Neural cell (in vitro differentiated cells): ENCODE data around the gene NKAIN2. TPM values are rescaled to one million over a fixed set of nuclear protein-coding genes. Genes with fewer than 3 reads are reported as not detected.
A peak's percentile ranks its signal among the peaks of the same experiment; 100 is the strongest.

Source experiments
- H2AFZ ChIP-seq: fragments of 200-600, 300-800 bp; sonication (generic), shearing (Covaris generic); 2 replicates; pipeline ENCODE4 v1.6.0; 2014; ENCODE audit warnings: low read depth, mild to moderate bottlenecking, antibody characterized with exemption, low read length, moderate library complexity
- H3F3A ChIP-seq: fragments of 200-600 bp; shearing (Covaris generic); 2 replicates; pipeline ENCODE4 v1.6.1; 2016; ENCODE audit warnings: mild to moderate bottlenecking, moderate library complexity, mixed read lengths, antibody characterized with exemption, low read length; ENCODE audit not compliant: insufficient read depth, poor library complexity, severe bottlenecking
- H3K27ac ChIP-seq: fragments of 200-600, 300-800 bp; sonication (generic), shearing (Covaris generic); 2 replicates; pipeline ENCODE4 v1.5.1; 2014; ENCODE audit warnings: mild to moderate bottlenecking, low read length, moderate library complexity
- H3K27me3 ChIP-seq: fragments of 300-800, 200-600 bp; sonication (generic), shearing (Covaris generic); 2 replicates; pipeline ENCODE4 v1.6.0; 2014; ENCODE audit warnings: mild to moderate bottlenecking, low read depth, low read length, moderate library complexity; ENCODE audit not compliant: insufficient read depth
- H3K36me3 ChIP-seq: fragments of 300-800, 200-600 bp; sonication (generic), shearing (Covaris generic); 2 replicates; pipeline ENCODE4 v1.5.1; 2014; ENCODE audit warnings: mild to moderate bottlenecking, antibody characterized with exemption, low read length, moderate library complexity; ENCODE audit not compliant: insufficient read depth
- H3K4me2 ChIP-seq: fragments of 300-800, 200-600 bp; sonication (generic), shearing (Covaris generic); 2 replicates; pipeline ENCODE4 v1.6.0; 2014; ENCODE audit warnings: mild to moderate bottlenecking, low read length
- H3K4me3 ChIP-seq: fragments of 300-800, 200-600 bp; sonication (generic), shearing (Covaris generic); 2 replicates; pipeline ENCODE4 v1.5.1; 2014; ENCODE audit warnings: mild to moderate bottlenecking, low read length, moderate library complexity
- H3K79me2 ChIP-seq: fragments of 200-600 bp; shearing (Covaris generic); replicated peaks from 2 replicates; pipeline ENCODE4 v1.6.0; 2014; ENCODE audit warnings: mild to moderate bottlenecking, low read length, moderate library complexity; ENCODE audit not compliant: insufficient read depth
- H3K9ac ChIP-seq: fragments of 300-800, 200-600 bp; sonication (generic), shearing (Covaris generic); 2 replicates; pipeline ENCODE4 v1.6.1; 2016; ENCODE audit warnings: mild to moderate bottlenecking, low read length, mixed read lengths
- H3K9me2 ChIP-seq: fragments of 200-600 bp; shearing (Covaris generic); 2 replicates; pipeline ENCODE4 v1.6.1; 2016; ENCODE audit warnings: mild to moderate bottlenecking, low read length, mixed read lengths; ENCODE audit not compliant: insufficient read depth
- H3K9me3 ChIP-seq: fragments of 200-600, 300-800 bp; sonication (generic), shearing (Covaris generic); 2 replicates; pipeline ENCODE4 v1.6.1; 2016; ENCODE audit warnings: mild to moderate bottlenecking, mixed run types, low read length, moderate library complexity, mixed read lengths
- H4K20me1 ChIP-seq: fragments of 200-600 bp; shearing (Covaris generic); 2 replicates; pipeline ENCODE4 v1.6.1; 2016; ENCODE audit warnings: mild to moderate bottlenecking, mixed run types; ENCODE audit not compliant: insufficient read depth
- CTCF ChIP-seq: fragments of 450-650 bp; IDR thresholded peaks from 2 replicates; pipeline ENCODE4 v1.5.1; 2014; ENCODE audit warnings: antibody characterized with exemption, mild to moderate bottlenecking, moderate library complexity; ENCODE audit not compliant: poor library complexity, severe bottlenecking
- EP300 ChIP-seq: fragments of 450-650 bp; conservative IDR thresholded peaks from 2 replicates; pipeline ENCODE4 v1.6.1; 2014; ENCODE audit warnings: antibody characterized with exemption, mild to moderate bottlenecking, moderate library complexity; ENCODE audit not compliant: poor library complexity, severe bottlenecking
- EZH2 ChIP-seq: fragments of 200-600, 300-800 bp; shearing (Covaris generic), sonication (generic); IDR thresholded peaks from 2 replicates; pipeline ENCODE4 v1.6.1; 2014; ENCODE audit warnings: antibody characterized with exemption, low read length, borderline replicate concordance, mild to moderate bottlenecking; ENCODE audit not compliant: insufficient read depth, poor library complexity, severe bottlenecking
- MXI1 ChIP-seq: fragments of 450-650 bp; conservative IDR thresholded peaks from 2 replicates; pipeline ENCODE4 v1.6.1; 2014; ENCODE audit warnings: antibody characterized with exemption, mild to moderate bottlenecking; ENCODE audit not compliant: poor library complexity, severe bottlenecking
- POLR2AphosphoS5 ChIP-seq: IDR thresholded peaks from 2 replicates; pipeline ENCODE4 v1.6.1; 2012
- RAD21 ChIP-seq: fragments of 450-650 bp; conservative IDR thresholded peaks from 2 replicates; pipeline ENCODE4 v1.6.1; 2014; ENCODE audit warnings: antibody characterized with exemption, mild to moderate bottlenecking, moderate library complexity
- SMC3 ChIP-seq: fragments of 450-650 bp; conservative IDR thresholded peaks from 2 replicates; pipeline ENCODE4 v1.6.1; 2014; ENCODE audit warnings: antibody characterized with exemption, mild to moderate bottlenecking, moderate library complexity; ENCODE audit not compliant: poor library complexity
- TAF1 ChIP-seq: IDR thresholded peaks from 2 replicates; pipeline ENCODE4 v1.6.1; 2012; ENCODE audit warnings: low read depth
- polyA plus RNA-seq: library from polyadenylated mRNA; depleted of rRNA; stranded (reverse); fragments of >200 nt; gene quantifications from 2 replicates; pipeline ENCODE4 v1.2.3, GENCODE V29; 2014
- TF ChIP-seq, protein P1 (sequence below): IDR thresholded peaks from 2 replicates; pipeline ENCODE4 v1.6.1; 2012; ENCODE audit warnings: borderline replicate concordance

NKAIN2 gene
- polyA plus RNA-seq, 1 donor from 2014 or later = 23.2 TPM

DNA sequence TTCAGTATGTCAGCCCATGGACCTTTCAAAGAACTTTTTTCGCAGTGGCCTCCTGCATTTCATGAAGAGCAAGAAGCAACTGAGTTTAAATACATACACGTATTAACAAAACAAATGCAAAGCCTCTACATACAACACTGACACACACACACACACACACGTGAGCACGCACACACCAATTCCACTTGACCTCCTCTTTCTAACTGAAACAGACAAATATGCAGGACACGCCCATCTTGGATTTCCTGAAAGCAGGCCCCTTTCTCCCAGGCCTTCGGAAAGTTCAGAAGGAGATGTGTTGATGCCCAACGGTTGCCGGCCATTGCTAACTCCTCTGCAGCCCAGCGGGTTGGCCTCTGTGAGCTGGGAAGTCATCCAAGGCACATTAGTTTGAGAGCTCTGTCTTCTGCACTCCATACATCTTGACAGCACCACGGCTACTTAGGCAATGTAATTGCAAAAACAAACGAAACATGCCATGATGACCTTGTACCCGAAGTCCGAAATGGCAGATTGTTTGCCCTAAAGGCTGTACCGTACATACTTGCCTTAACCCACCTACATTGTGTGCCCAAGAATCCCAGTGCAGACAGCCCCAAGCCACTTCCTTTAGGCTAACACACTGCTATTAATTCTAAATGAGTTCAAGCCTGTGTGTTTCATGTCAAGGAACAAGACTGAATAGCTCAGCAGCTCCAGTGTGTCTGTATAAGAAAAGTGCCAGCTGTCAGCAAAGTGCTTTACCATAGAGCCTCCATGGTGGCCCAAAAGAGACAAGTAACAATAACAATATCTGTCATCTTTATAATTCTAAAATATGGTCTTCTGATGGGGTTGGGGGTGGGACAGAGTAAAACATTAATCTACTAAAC, 1019.8 kb downstream of the NKAIN2 start:
- no peak overlapping the region for H2AFZ ChIP-seq
- H3K27ac ChIP-seq = no peak overlapping the region
- H3K79me2 ChIP-seq = no peaks in the 10 kb centered on the region
- H3K27me3 ChIP-seq = no peaks in the 10 kb centered on the region
- no peak overlapping the region for H3K9ac ChIP-seq
- H4K20me1 ChIP-seq = no peaks in the 10 kb centered on the region
- no peaks in the 10 kb centered on the region for H3F3A ChIP-seq
- no peaks in the 10 kb centered on the region for H3K9me3 ChIP-seq
- no peaks in the 10 kb centered on the region for H3K36me3 ChIP-seq
- no peaks in the 10 kb centered on the region for H3K9me2 ChIP-seq
- no peak overlapping the region for H3K4me2 ChIP-seq
- TF ChIP-seq MXI1 (no peak), EP300 (peak; percentile 14)
- no peak overlapping the region for H3K4me3 ChIP-seq

GRCh38 chr6:124825564-124825963, 1021.9 kb downstream of the NKAIN2 start:
- Histone ChIP-seq H3K9ac (no peak overlapping the region), H3K27me3 (no peaks in the 10 kb centered on the region), H4K20me1 (no peaks in the 10 kb centered on the region), H2AFZ (no peak overlapping the region), H3F3A (no peaks in the 10 kb centered on the region), H3K79me2 (no peaks in the 10 kb centered on the region), H3K4me2 (no peak overlapping the region), H3K27ac (no peak overlapping the region), H3K36me3 (no peaks in the 10 kb centered on the region), H3K9me2 (no peaks in the 10 kb centered on the region), H3K9me3 (no peaks in the 10 kb centered on the region), H3K4me3 (no peak overlapping the region)
- no peak for TF ChIP-seq RAD21
- TF ChIP-seq MXI1 = no peak
- TF ChIP-seq POLR2AphosphoS5 = no peak
- no peak for TF ChIP-seq SMC3
- TF ChIP-seq CTCF = no peak
- TF ChIP-seq, protein P1, sequence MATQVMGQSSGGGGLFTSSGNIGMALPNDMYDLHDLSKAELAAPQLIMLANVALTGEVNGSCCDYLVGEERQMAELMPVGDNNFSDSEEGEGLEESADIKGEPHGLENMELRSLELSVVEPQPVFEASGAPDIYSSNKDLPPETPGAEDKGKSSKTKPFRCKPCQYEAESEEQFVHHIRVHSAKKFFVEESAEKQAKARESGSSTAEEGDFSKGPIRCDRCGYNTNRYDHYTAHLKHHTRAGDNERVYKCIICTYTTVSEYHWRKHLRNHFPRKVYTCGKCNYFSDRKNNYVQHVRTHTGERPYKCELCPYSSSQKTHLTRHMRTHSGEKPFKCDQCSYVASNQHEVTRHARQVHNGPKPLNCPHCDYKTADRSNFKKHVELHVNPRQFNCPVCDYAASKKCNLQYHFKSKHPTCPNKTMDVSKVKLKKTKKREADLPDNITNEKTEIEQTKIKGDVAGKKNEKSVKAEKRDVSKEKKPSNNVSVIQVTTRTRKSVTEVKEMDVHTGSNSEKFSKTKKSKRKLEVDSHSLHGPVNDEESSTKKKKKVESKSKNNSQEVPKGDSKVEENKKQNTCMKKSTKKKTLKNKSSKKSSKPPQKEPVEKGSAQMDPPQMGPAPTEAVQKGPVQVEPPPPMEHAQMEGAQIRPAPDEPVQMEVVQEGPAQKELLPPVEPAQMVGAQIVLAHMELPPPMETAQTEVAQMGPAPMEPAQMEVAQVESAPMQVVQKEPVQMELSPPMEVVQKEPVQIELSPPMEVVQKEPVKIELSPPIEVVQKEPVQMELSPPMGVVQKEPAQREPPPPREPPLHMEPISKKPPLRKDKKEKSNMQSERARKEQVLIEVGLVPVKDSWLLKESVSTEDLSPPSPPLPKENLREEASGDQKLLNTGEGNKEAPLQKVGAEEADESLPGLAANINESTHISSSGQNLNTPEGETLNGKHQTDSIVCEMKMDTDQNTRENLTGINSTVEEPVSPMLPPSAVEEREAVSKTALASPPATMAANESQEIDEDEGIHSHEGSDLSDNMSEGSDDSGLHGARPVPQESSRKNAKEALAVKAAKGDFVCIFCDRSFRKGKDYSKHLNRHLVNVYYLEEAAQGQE = no peak
- no peak for TF ChIP-seq EP300
- TF ChIP-seq TAF1 = no peak
- no peak for TF ChIP-seq EZH2
